HFFc6 (cell line): ENCODE results near the gene CDK2AP2. TPM values are rescaled to one million over a fixed set of nuclear protein-coding genes. Genes with fewer than 3 reads are reported as not detected.

Source experiments
- DNase-seq: peaks from one replicate; pipeline ENCODE4 v3.0.0-alpha.2; 2018
- H3K27ac Mint-ChIP-seq: 2 replicates; pipeline ENCODE4 v1.8.0; 2020; ENCODE audit warnings: mild to moderate bottlenecking, mixed read lengths
- H3K27me3 Mint-ChIP-seq: 2 replicates; pipeline ENCODE4 v1.8.0; 2021; ENCODE audit warnings: mild to moderate bottlenecking, moderate library complexity, mixed read lengths; ENCODE audit not compliant: insufficient read depth
- H3K36me3 Mint-ChIP-seq: 2 replicates; pipeline ENCODE4 v1.8.0; 2021; ENCODE audit warnings: low read depth, mixed read lengths
- H3K4me1 Mint-ChIP-seq: 2 replicates; pipeline ENCODE4 v1.8.0; 2020; ENCODE audit warnings: low read depth, mixed read lengths
- H3K4me3 Mint-ChIP-seq: 2 replicates; pipeline ENCODE4 v1.8.0; 2020; ENCODE audit warnings: mild to moderate bottlenecking, moderate library complexity, mixed read lengths
- H3K9me3 Mint-ChIP-seq: 2 replicates; pipeline ENCODE4 v1.8.0; 2020; ENCODE audit warnings: mild to moderate bottlenecking, mixed read lengths
- CTCF ChIP-seq: fragments of 200-600 bp; sonication (generic); IDR thresholded peaks from 2 replicates; pipeline ENCODE4 v1.5.0; 2021; ENCODE audit warnings: antibody characterized with exemption, mild to moderate bottlenecking
- total RNA-seq, 6 experiments: library from RNA; stranded (reverse); fragmentation: NEBNext Ultra II Directional; extraction: Animal tissue kit (Norgen Biotek cat#: 25700); gene quantifications; 2 replicates in 1 of 6; 3 replicates in 5 of 6; pipeline ENCODE4 v1.2.3, GENCODE V29; 2021

CDK2AP2 gene
- total RNA-seq, 6 experiments from 2014 or later: 29.3 to 36.0 (median 31.5) TPM

GRCh38 chr11:67497656-67498291, 10.2 kb downstream of the CDK2AP2 start:
- no peak overlapping the region for H3K4me3 Mint-ChIP-seq
- peaks cover 9% of the 10 kb centered on the region; the same call in 1 of the 2 replicates for H3K4me1 Mint-ChIP-seq
- no peaks in the 10 kb centered on the region for H3K27me3 Mint-ChIP-seq
- peaks cover 9% of the 10 kb centered on the region for H3K36me3 Mint-ChIP-seq
- H3K27ac Mint-ChIP-seq: no peak overlapping the region
- TF ChIP-seq CTCF: no peak
- no peak for DNase-seq
- no peaks in the 10 kb centered on the region for H3K9me3 Mint-ChIP-seq

- peaks cover 6% of the 10 kb centered on the region; the same call in 1 of the 2 replicates for H3K4me1 Mint-ChIP-seq
- no peaks in the 10 kb centered on the region for H3K27me3 Mint-ChIP-seq
- no peaks in the 10 kb centered on the region for H3K9me3 Mint-ChIP-seq
- H3K27ac Mint-ChIP-seq: no peak overlapping the region
- no peak for TF ChIP-seq CTCF
- H3K36me3 Mint-ChIP-seq: peaks cover 7% of the 10 kb centered on the region
- H3K4me3 Mint-ChIP-seq: no peak overlapping the region
- DNase-seq: no peak
Measured at GRCh38 chr11:67496113-67496512, 11.8 kb downstream of the CDK2AP2 start.

- Mint-ChIP-seq H3K27me3 (no peaks in the 10 kb centered on the region), H3K36me3 (no peaks in the 10 kb centered on the region), H3K9me3 (no peaks in the 10 kb centered on the region), H3K27ac (no peak overlapping the region), H3K4me3 (no peak overlapping the region), H3K4me1 (no peaks in the 10 kb centered on the region)
- no peak for DNase-seq
- no peak for TF ChIP-seq CTCF
Measured at GRCh38 chr11:67495234-67496005, 12.5 kb downstream of the CDK2AP2 start.

- no peak overlapping the region for H3K27ac Mint-ChIP-seq
- no peaks in the 10 kb centered on the region for H3K4me1 Mint-ChIP-seq
- no peaks in the 10 kb centered on the region for H3K36me3 Mint-ChIP-seq
- H3K9me3 Mint-ChIP-seq: no peaks in the 10 kb centered on the region
- no peak overlapping the region for H3K4me3 Mint-ChIP-seq
- peaks cover 3% of the 10 kb centered on the region; the same call in 1 of the 2 replicates for H3K27me3 Mint-ChIP-seq
- no peak for DNase-seq
- no peak for TF ChIP-seq CTCF
Measured at GRCh38 chr11:67494371-67495233, 13.4 kb downstream of the CDK2AP2 start.

- H3K27me3 Mint-ChIP-seq: peaks cover 5% of the 10 kb centered on the region; the same call in 1 of the 2 replicates
- no peaks in the 10 kb centered on the region for H3K9me3 Mint-ChIP-seq
- no peak overlapping the region for H3K4me3 Mint-ChIP-seq
- no peak for TF ChIP-seq CTCF
- no peaks in the 10 kb centered on the region for H3K36me3 Mint-ChIP-seq
- no peak overlapping the region for H3K27ac Mint-ChIP-seq
- no peak for DNase-seq
- H3K4me1 Mint-ChIP-seq: no peaks in the 10 kb centered on the region
Measured at GRCh38 chr11:67493548-67494370, 14.2 kb downstream of the CDK2AP2 start.
